ENCODE data around the gene SPOP. TPM values are rescaled to one million over a fixed set of nuclear protein-coding genes. Genes with fewer than 3 reads are reported as not detected.

The SPOP gene
- total RNA-seq, 1 experiment from 2014 or later: 53.4 TPM

DNA sequence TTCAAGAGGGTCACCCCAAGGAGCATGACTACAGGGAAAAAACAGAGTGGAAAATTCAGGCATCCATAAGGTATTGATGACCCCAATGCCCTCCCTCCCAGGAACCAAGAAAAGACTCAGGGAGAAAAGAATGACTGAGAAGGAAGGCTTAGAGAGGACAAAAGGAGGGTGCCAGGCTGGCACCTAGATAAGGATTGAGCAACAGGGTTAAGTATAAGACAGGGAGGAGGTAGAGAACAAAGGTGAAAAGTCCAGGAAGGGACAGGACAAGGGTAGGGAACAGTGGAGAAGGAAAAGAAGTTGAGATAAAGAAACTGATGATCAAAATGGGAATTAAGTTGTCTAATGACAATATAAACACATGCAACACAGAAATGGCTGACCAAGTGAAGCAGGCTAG is 27.4 kb upstream of the SPOP start:
- POLR2A ChIA-PET (ENCODE audit: low non-redundant PET): no interaction called here
- Histone ChIP-seq H3K9me3 (ENCODE audit: low read depth, low read length, poor library complexity, severe bottlenecking) (no peaks in the 10 kb centered on the region), H3K27ac (ENCODE audit: low read depth, low read length, poor library complexity, severe bottlenecking) (no peak overlapping the region), H3K4me3 (ENCODE audit: low read depth, low read length, poor library complexity, severe bottlenecking) (no peak overlapping the region), H3K27me3 (replicated peaks; ENCODE audit: insufficient read depth, low read depth, low read length, poor library complexity) (no peaks in the 10 kb centered on the region), H3K4me1 (ENCODE audit: insufficient read depth, low read length, poor library complexity, severe bottlenecking) (peaks cover 8% of the 10 kb centered on the region), H3K36me3 (ENCODE audit: insufficient read depth, low read length, poor library complexity, severe bottlenecking) (peaks cover 52% of the 10 kb centered on the region)
- no peak for TF ChIP-seq EZH2 (IDR thresholded peaks at IDR 0.05; ENCODE audit: borderline replicate concordance, low read depth, low read length, poor library complexity, severe bottlenecking)
- TF ChIP-seq, protein P1, sequence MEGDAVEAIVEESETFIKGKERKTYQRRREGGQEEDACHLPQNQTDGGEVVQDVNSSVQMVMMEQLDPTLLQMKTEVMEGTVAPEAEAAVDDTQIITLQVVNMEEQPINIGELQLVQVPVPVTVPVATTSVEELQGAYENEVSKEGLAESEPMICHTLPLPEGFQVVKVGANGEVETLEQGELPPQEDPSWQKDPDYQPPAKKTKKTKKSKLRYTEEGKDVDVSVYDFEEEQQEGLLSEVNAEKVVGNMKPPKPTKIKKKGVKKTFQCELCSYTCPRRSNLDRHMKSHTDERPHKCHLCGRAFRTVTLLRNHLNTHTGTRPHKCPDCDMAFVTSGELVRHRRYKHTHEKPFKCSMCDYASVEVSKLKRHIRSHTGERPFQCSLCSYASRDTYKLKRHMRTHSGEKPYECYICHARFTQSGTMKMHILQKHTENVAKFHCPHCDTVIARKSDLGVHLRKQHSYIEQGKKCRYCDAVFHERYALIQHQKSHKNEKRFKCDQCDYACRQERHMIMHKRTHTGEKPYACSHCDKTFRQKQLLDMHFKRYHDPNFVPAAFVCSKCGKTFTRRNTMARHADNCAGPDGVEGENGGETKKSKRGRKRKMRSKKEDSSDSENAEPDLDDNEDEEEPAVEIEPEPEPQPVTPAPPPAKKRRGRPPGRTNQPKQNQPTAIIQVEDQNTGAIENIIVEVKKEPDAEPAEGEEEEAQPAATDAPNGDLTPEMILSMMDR (conservative IDR thresholded peaks at IDR 0.05; ENCODE audit: low read depth, low read length): no peak
- no peak for DNase-seq (ENCODE audit: low spot score)
- intact Hi-C loops (cut with micrococcal nuclease; ENCODE audit: unreplicated experiment): loop anchor here (5.0 kb wide), 1 partner anchor 147 kb away; no protein-coding TSS in a partner anchor
- CTCF ChIA-PET: no interaction called here
- BruUV-seq (replicated peaks): no TSS peak

DNA sequence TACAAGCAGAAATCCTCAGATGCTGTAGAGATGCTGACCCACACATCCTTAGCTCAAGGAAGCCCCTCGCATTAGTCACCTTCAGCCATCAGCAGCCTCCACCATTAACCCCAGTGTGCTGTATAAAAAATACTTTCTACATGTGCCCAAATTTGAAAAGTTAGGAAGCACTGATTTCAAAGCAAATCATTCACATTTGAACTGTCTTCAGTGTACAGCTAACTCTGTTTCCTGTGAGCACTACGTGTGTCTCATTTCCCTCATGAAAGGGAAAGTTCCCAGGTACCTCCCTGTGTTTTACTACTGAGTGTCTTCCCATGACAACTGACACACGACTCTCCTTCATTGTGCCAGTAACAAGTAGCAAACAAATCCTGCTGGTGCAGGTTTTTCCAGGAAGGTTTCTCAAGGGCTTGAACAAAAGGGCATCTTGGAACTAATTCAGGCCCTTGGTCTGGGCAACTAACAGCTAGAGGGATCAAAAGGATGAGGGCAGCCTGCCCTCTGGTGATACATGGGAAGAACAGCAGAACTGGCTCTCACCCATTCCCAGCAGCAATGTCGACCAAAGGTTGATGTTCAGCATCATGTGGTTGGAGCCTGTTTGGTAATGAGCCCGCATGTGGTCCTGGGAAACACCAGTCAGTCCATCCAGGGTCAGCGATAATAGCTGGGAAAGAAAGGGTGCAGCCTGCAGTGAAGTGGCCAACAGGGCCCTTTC is 25.8 kb upstream of the SPOP start:
- POLR2A ChIA-PET (ENCODE audit: low non-redundant PET): no interaction called here
- no peak overlapping the region for H3K4me3 ChIP-seq (ENCODE audit: low read depth, low read length, poor library complexity, severe bottlenecking)
- H3K27me3 ChIP-seq (replicated peaks; ENCODE audit: insufficient read depth, low read depth, low read length, poor library complexity): no peaks in the 10 kb centered on the region
- no TSS peak for BruUV-seq (replicated peaks)
- TF ChIP-seq, protein P1 (conservative IDR thresholded peaks at IDR 0.05; ENCODE audit: low read depth, low read length): peak; percentile 47
- no peak for TF ChIP-seq EZH2 (IDR thresholded peaks at IDR 0.05; ENCODE audit: borderline replicate concordance, low read depth, low read length, poor library complexity, severe bottlenecking)
- intact Hi-C loops (cut with micrococcal nuclease; ENCODE audit: unreplicated experiment): no loop called here
- CTCF ChIA-PET: no interaction called here
- H3K27ac ChIP-seq (ENCODE audit: low read depth, low read length, poor library complexity, severe bottlenecking): no peak overlapping the region
- no peaks in the 10 kb centered on the region for H3K9me3 ChIP-seq (ENCODE audit: low read depth, low read length, poor library complexity, severe bottlenecking)
- H3K4me1 ChIP-seq (ENCODE audit: insufficient read depth, low read length, poor library complexity, severe bottlenecking): peaks cover 8% of the 10 kb centered on the region
- DNase-seq (ENCODE audit: low spot score): peak; percentile 34
- peaks cover 52% of the 10 kb centered on the region for H3K36me3 ChIP-seq (ENCODE audit: insufficient read depth, low read length, poor library complexity, severe bottlenecking)

DNA sequence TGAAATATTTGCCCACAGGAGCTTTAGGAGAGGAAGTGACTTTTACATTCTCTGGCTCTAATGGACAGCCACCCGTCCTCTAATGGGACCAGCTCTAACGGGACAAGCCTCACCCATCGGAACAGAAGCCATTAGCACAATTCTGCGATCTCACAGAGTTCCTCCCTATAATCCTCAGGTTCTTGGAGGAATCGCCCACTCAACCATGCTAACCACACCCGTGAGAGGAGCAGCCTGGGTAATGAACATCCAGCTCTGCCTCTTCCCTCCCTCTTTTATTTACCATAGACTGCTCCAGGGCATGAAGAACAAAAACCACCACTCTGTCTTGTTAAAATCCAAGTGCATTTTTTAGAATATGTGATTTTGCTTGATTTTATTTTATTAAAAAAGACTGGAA is 23.1 kb upstream of the SPOP start:
- Histone ChIP-seq H3K27ac (ENCODE audit: low read depth, low read length, poor library complexity, severe bottlenecking) (no peak overlapping the region), H3K36me3 (ENCODE audit: insufficient read depth, low read length, poor library complexity, severe bottlenecking) (peaks cover 52% of the 10 kb centered on the region), H3K4me3 (ENCODE audit: low read depth, low read length, poor library complexity, severe bottlenecking) (no peak overlapping the region), H3K4me1 (ENCODE audit: insufficient read depth, low read length, poor library complexity, severe bottlenecking) (no peaks in the 10 kb centered on the region), H3K9me3 (ENCODE audit: low read depth, low read length, poor library complexity, severe bottlenecking) (no peaks in the 10 kb centered on the region), H3K27me3 (replicated peaks; ENCODE audit: insufficient read depth, low read depth, low read length, poor library complexity) (no peaks in the 10 kb centered on the region)
- no TSS peak for BruUV-seq (replicated peaks)
- ChIA-PET POLR2A (ENCODE audit: low non-redundant PET) (no interaction called here), CTCF (interaction anchor here (0.7 kb wide), 1 partner anchor 144 kb away, joined by 3 read pairs; no protein-coding TSS in a partner anchor)
- DNase-seq (ENCODE audit: low spot score): no peak
- intact Hi-C loops (cut with micrococcal nuclease; ENCODE audit: unreplicated experiment): no loop called here
- no peak for TF ChIP-seq EZH2 (IDR thresholded peaks at IDR 0.05; ENCODE audit: borderline replicate concordance, low read depth, low read length, poor library complexity, severe bottlenecking)
- TF ChIP-seq, protein P1 (conservative IDR thresholded peaks at IDR 0.05; ENCODE audit: low read depth, low read length): no peak

Data from A673 (cell line).